Breast epithelium (tissue), 3 donors: ENCODE results near the gene FMNL2.

Experiments used
- POLR2A ChIP-seq: fragments of 450-650 bp; IDR thresholded peaks from one replicate; pipeline ENCODE4 v1.6.1; 2016; ENCODE audit warnings: antibody characterized with exemption, mild to moderate bottlenecking, moderate library complexity
- POLR2AphosphoS5 ChIP-seq, 3 donors: sonication (generic); formaldehyde crosslinking; IDR thresholded peaks; one replicate each; pipeline ENCODE4 v1.6.1; 2017; ENCODE audit warnings: antibody characterized with exemption in 3 of 3
- TF ChIP-seq, protein P1 (sequence below), 3 donors: fragments of 450-650 bp; IDR thresholded peaks; one replicate each; pipeline ENCODE4 v1.5.1; 2016 to 2017; ENCODE audit warnings: antibody characterized with exemption in 3 of 3, mild to moderate bottlenecking in 3 of 3, moderate library complexity in 3 of 3

DNA sequence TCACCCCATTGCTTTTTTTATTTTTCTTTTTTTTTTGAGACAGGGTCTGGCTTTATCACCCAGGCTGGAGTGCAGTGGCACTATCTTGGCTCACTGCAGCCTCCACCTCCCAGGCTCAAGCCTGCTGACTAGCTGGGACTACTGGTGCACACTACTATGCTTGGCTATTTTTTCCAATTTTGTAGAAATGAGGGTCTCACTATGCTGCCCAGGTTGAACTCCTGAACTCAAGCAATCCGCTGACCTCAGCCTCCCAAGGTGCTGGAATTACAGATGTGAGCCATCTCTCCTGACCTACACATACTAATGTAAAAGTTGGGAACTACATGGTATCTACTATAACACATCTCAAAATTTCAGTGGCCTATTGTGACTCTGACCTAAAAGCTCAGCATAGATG lies 101.2 kb downstream of the FMNL2 start:
- TF ChIP-seq POLR2A (no peak), POLR2AphosphoS5 (IDR thresholded peaks at IDR 0.05) (no peak)
- TF ChIP-seq, protein P1, sequence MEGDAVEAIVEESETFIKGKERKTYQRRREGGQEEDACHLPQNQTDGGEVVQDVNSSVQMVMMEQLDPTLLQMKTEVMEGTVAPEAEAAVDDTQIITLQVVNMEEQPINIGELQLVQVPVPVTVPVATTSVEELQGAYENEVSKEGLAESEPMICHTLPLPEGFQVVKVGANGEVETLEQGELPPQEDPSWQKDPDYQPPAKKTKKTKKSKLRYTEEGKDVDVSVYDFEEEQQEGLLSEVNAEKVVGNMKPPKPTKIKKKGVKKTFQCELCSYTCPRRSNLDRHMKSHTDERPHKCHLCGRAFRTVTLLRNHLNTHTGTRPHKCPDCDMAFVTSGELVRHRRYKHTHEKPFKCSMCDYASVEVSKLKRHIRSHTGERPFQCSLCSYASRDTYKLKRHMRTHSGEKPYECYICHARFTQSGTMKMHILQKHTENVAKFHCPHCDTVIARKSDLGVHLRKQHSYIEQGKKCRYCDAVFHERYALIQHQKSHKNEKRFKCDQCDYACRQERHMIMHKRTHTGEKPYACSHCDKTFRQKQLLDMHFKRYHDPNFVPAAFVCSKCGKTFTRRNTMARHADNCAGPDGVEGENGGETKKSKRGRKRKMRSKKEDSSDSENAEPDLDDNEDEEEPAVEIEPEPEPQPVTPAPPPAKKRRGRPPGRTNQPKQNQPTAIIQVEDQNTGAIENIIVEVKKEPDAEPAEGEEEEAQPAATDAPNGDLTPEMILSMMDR (IDR thresholded peaks at IDR 0.05) = no peak
